Measurements from ENCODE around the gene CSRP1. TPM values are rescaled to one million over a fixed set of nuclear protein-coding genes. Genes with fewer than 3 reads are reported as not detected.

CSRP1 gene
- total and polyA plus RNA-seq, 2 experiments from 2014 or later = 5.8 to 29.9 TPM

DNA sequence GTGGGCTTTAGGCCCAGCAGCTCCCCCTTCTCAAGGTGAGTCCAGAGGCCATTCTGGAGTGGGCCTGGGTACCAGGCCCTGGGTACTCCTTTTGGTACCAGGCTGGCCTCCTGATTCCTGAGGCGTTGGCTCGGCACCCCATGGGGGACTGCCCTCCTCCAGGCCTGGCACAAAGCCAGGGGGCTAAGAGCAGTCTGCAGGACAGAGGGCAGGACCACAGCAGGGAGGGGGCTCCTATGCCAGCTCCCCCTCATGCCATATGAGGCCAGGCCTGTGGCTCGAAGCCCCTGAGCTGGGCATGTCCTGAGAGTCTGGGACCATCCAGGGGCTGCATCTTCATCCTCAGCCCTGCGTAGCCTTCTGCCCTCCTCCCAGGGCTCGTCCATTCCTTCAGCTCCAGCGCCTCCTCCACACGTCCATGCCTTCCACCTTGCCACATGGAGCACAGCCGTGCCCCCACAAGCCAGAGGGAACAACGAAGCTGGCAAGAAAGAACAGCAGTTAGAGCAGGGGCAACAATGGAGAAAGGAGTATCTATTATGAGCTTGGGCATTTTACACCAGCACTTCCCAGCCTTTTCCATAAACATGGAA, 41.1 kb downstream of the CSRP1 start (continued):
- TF ChIP-seq, protein P1, sequence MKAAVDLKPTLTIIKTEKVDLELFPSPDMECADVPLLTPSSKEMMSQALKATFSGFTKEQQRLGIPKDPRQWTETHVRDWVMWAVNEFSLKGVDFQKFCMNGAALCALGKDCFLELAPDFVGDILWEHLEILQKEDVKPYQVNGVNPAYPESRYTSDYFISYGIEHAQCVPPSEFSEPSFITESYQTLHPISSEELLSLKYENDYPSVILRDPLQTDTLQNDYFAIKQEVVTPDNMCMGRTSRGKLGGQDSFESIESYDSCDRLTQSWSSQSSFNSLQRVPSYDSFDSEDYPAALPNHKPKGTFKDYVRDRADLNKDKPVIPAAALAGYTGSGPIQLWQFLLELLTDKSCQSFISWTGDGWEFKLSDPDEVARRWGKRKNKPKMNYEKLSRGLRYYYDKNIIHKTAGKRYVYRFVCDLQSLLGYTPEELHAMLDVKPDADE (IDR thresholded peaks at IDR 0.05) = no peak
- no peak for TF ChIP-seq EZH2phosphoT487 (IDR thresholded peaks at IDR 0.05; ENCODE audit: unreplicated experiment)
- no peak for TF ChIP-seq CREB1 (CRISPR knock-in tag; IDR thresholded peaks at IDR 0.05; ENCODE audit: low read depth)
- no peak for TF ChIP-seq ZNF331 (CRISPR knock-in tag; IDR thresholded peaks at IDR 0.05; ENCODE audit: low read depth)
- TF ChIP-seq, protein P2, sequence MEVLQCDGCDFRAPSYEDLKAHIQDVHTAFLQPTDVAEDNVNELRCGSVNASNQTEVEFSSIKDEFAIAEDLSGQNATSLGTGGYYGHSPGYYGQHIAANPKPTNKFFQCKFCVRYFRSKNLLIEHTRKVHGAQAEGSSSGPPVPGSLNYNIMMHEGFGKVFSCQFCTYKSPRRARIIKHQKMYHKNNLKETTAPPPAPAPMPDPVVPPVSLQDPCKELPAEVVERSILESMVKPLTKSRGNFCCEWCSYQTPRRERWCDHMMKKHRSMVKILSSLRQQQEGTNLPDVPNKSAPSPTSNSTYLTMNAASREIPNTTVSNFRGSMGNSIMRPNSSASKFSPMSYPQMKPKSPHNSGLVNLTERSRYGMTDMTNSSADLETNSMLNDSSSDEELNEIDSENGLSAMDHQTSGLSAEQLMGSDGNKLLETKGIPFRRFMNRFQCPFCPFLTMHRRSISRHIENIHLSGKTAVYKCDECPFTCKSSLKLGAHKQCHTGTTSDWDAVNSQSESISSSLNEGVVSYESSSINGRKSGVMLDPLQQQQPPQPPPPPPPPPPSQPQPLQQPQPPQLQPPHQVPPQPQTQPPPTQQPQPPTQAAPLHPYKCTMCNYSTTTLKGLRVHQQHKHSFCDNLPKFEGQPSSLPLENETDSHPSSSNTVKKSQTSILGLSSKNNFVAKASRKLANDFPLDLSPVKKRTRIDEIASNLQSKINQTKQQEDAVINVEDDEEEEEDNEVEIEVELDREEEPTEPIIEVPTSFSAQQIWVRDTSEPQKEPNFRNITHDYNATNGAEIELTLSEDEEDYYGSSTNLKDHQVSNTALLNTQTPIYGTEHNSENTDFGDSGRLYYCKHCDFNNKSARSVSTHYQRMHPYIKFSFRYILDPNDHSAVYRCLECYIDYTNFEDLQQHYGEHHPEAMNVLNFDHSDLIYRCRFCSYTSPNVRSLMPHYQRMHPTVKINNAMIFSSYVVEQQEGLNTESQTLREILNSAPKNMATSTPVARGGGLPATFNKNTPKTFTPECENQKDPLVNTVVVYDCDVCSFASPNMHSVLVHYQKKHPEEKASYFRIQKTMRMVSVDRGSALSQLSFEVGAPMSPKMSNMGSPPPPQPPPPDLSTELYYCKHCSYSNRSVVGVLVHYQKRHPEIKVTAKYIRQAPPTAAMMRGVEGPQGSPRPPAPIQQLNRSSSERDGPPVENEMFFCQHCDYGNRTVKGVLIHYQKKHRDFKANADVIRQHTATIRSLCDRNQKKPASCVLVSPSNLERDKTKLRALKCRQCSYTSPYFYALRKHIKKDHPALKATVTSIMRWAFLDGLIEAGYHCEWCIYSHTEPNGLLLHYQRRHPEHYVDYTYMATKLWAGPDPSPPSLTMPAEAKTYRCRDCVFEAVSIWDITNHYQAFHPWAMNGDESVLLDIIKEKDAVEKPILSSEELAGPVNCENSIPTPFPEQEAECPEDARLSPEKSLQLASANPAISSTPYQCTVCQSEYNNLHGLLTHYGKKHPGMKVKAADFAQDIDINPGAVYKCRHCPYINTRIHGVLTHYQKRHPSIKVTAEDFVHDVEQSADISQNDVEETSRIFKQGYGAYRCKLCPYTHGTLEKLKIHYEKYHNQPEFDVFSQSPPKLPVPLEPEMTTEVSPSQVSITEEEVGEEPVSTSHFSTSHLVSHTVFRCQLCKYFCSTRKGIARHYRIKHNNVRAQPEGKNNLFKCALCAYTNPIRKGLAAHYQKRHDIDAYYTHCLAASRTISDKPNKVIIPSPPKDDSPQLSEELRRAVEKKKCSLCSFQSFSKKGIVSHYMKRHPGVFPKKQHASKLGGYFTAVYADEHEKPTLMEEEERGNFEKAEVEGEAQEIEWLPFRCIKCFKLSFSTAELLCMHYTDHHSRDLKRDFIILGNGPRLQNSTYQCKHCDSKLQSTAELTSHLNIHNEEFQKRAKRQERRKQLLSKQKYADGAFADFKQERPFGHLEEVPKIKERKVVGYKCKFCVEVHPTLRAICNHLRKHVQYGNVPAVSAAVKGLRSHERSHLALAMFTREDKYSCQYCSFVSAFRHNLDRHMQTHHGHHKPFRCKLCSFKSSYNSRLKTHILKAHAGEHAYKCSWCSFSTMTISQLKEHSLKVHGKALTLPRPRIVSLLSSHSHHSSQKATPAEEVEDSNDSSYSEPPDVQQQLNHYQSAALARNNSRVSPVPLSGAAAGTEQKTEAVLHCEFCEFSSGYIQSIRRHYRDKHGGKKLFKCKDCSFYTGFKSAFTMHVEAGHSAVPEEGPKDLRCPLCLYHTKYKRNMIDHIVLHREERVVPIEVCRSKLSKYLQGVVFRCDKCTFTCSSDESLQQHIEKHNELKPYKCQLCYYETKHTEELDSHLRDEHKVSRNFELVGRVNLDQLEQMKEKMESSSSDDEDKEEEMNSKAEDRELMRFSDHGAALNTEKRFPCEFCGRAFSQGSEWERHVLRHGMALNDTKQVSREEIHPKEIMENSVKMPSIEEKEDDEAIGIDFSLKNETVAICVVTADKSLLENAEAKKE (CRISPR knock-in tag; IDR thresholded peaks at IDR 0.05) = no peak
- no peak for TF ChIP-seq JUNB (IDR thresholded peaks at IDR 0.05; ENCODE audit: unreplicated experiment)
- no peak for TF ChIP-seq EZH2 (IDR thresholded peaks at IDR 0.05; ENCODE audit: low read depth, unreplicated experiment)

DNA sequence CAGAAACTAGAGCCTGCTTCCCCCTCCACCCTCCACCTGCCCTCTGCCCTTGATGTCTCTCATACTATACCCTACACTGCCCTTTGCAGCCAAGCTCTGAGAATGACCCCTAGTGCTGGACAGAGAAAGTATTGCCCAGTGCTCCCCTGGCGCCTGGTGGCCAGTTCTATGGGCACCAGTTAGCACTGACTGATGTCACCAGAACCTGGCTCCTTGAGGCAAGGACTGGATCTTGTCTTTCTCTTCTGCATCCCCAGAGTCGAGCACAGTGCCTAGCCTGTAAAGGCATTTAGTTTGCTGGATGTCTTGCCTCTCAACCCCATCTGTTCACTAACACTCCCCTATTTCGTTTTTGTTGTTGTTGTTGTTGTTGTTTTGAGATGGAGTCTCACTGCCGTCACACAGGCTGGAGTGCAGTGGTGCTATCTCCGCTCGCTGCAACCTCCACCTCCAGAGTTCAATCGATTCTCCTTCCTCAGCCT, 43.8 kb downstream of the CSRP1 start:
- peak; percentile 77 for ATAC-seq
- Histone ChIP-seq H2AFZ (no peak overlapping the region), H4K20me1 (replicated peaks; ENCODE audit: insufficient read depth) (peaks cover 2% of the 10 kb centered on the region), H3K36me3 (ENCODE audit: insufficient read depth) (no peaks in the 10 kb centered on the region; the same call in 1 of the 2 replicates), H3K79me2 (replicated peaks; ENCODE audit: insufficient read depth) (peaks cover 14% of the 10 kb centered on the region), H3F3A (replicated peaks; ENCODE audit: low read depth) (peaks cover 7% of the 10 kb centered on the region; the same call in 1 of the 2 replicates), H3K27ac (ENCODE audit: low read depth) (no peak overlapping the region), H3K9me2 (ENCODE audit: insufficient read depth) (no peaks in the 10 kb centered on the region), H3K27me3 (ENCODE audit: insufficient read depth) (peaks cover 6% of the 10 kb centered on the region; the same call in 1 of the 2 replicates), H3K4me2 (no peak overlapping the region), H3K4me3 (no peak overlapping the region), H3K4me1 (ENCODE audit: insufficient read depth) (no peaks in the 10 kb centered on the region)
- H3K9me3 Mint-ChIP-seq = no peaks in the 10 kb centered on the region
- H3K27ac Mint-ChIP-seq = no peak overlapping the region
- peak; percentile 54 for DNase-seq (ENCODE audit: low spot score)
- TF ChIP-seq ZNF331 (CRISPR knock-in tag; IDR thresholded peaks at IDR 0.05; ENCODE audit: low read depth) (no peak), ZNF114 (CRISPR knock-in tag; IDR thresholded peaks at IDR 0.05) (no peak), CREB1 (CRISPR knock-in tag; IDR thresholded peaks at IDR 0.05; ENCODE audit: low read depth) (no peak)
- TF ChIP-seq, protein P3, sequence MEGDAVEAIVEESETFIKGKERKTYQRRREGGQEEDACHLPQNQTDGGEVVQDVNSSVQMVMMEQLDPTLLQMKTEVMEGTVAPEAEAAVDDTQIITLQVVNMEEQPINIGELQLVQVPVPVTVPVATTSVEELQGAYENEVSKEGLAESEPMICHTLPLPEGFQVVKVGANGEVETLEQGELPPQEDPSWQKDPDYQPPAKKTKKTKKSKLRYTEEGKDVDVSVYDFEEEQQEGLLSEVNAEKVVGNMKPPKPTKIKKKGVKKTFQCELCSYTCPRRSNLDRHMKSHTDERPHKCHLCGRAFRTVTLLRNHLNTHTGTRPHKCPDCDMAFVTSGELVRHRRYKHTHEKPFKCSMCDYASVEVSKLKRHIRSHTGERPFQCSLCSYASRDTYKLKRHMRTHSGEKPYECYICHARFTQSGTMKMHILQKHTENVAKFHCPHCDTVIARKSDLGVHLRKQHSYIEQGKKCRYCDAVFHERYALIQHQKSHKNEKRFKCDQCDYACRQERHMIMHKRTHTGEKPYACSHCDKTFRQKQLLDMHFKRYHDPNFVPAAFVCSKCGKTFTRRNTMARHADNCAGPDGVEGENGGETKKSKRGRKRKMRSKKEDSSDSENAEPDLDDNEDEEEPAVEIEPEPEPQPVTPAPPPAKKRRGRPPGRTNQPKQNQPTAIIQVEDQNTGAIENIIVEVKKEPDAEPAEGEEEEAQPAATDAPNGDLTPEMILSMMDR (conservative IDR thresholded peaks at IDR 0.05; ENCODE audit: low read depth in 2 of 2) = peak; percentile 44 to 65
- no peak overlapping the region for H3K4me3 Mint-ChIP-seq
- H3K36me3 Mint-ChIP-seq (ENCODE audit: low read depth) = peaks cover 25% of the 10 kb centered on the region
- peaks cover 21% of the 10 kb centered on the region for H3K27me3 Mint-ChIP-seq (ENCODE audit: insufficient read depth, low read depth, poor library complexity)
- peaks cover 14% of the 10 kb centered on the region for H3K4me1 Mint-ChIP-seq
